ENCODE data around the gene EPB41L4A.

DNA sequence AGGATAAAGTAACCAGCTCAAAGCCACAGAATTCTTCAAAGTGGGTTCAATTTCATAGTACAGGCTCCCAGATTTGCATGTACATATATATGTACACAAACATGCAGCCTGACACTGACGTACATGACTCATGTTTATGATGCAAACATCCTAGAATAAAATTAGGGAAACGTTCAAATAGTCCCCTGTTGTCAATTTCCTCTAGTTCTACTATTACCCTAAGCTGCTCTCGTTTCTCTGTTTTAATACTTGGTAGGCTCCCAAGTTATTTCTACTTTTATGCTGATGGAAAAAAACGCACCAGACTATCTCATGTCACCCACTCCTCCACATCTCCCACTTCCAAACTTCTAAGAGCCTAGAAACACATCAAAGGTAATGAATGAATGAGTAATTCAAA lies 229.7 kb downstream of the EPB41L4A start:
- TF ChIP-seq ZNF549 (tag by site-specific recombination; IDR thresholded peaks at IDR 0.05) (no peak), OVOL3 (tag by site-specific recombination; IDR thresholded peaks at IDR 0.05) (no peak), ZNF274 (IDR thresholded peaks at IDR 0.05; ENCODE audit: low read length) (no peak), ZNF274 (tag by site-specific recombination; IDR thresholded peaks at IDR 0.05; ENCODE audit: borderline replicate concordance) (no peak), ZXDB (tag by site-specific recombination; IDR thresholded peaks at IDR 0.05) (no peak), ZNF175 (tag by site-specific recombination; IDR thresholded peaks at IDR 0.05) (no peak), KLF1 (tag by site-specific recombination; IDR thresholded peaks at IDR 0.05) (no peak)
- TF ChIP-seq, protein P1, sequence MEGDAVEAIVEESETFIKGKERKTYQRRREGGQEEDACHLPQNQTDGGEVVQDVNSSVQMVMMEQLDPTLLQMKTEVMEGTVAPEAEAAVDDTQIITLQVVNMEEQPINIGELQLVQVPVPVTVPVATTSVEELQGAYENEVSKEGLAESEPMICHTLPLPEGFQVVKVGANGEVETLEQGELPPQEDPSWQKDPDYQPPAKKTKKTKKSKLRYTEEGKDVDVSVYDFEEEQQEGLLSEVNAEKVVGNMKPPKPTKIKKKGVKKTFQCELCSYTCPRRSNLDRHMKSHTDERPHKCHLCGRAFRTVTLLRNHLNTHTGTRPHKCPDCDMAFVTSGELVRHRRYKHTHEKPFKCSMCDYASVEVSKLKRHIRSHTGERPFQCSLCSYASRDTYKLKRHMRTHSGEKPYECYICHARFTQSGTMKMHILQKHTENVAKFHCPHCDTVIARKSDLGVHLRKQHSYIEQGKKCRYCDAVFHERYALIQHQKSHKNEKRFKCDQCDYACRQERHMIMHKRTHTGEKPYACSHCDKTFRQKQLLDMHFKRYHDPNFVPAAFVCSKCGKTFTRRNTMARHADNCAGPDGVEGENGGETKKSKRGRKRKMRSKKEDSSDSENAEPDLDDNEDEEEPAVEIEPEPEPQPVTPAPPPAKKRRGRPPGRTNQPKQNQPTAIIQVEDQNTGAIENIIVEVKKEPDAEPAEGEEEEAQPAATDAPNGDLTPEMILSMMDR (tag by site-specific recombination; IDR thresholded peaks at IDR 0.05): no peak
- TF ChIP-seq, protein P2, sequence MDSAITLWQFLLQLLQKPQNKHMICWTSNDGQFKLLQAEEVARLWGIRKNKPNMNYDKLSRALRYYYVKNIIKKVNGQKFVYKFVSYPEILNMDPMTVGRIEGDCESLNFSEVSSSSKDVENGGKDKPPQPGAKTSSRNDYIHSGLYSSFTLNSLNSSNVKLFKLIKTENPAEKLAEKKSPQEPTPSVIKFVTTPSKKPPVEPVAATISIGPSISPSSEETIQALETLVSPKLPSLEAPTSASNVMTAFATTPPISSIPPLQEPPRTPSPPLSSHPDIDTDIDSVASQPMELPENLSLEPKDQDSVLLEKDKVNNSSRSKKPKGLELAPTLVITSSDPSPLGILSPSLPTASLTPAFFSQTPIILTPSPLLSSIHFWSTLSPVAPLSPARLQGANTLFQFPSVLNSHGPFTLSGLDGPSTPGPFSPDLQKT (IDR thresholded peaks at IDR 0.05; ENCODE audit: borderline replicate concordance, low read depth, low read length): no peak

All from HEK293 (cell line).